ENCODE data around the gene TMCO4. TPM values are rescaled to one million over a fixed set of nuclear protein-coding genes. Genes with fewer than 3 reads are reported as not detected.

The TMCO4 gene
- total RNA-seq, 1 experiment from 2014 or later = 13.5 TPM

- Mint-ChIP-seq H3K27ac (ENCODE audit: unreplicated experiment) (no peak overlapping the region), H3K4me1 (ENCODE audit: low read depth, unreplicated experiment) (no peaks in the 10 kb centered on the region), H3K9me3 (ENCODE audit: low read depth, unreplicated experiment) (peaks cover 2% of the 10 kb centered on the region), H3K36me3 (ENCODE audit: insufficient read depth, unreplicated experiment) (peaks cover 5% of the 10 kb centered on the region), H3K4me3 (ENCODE audit: low read depth, unreplicated experiment) (no peak overlapping the region), H3K27me3 (ENCODE audit: unreplicated experiment) (no peaks in the 10 kb centered on the region)
- DNase-seq = no peak
- CTCF ChIA-PET = no interaction called here
- intact Hi-C loops (cut with micrococcal nuclease; ENCODE audit: unreplicated experiment) = no loop called here
- no peak for TF ChIP-seq CTCF (IDR thresholded peaks at IDR 0.05; ENCODE audit: unreplicated experiment)
- BruUV-seq (replicated peaks) = no TSS peak
Observed at GRCh38 chr1:19750101-19750881, 49.4 kb downstream of the TMCO4 start.

- CTCF ChIA-PET = no interaction called here
- H3K27me3 Mint-ChIP-seq (ENCODE audit: unreplicated experiment) = no peaks in the 10 kb centered on the region
Observed at GRCh38 chr1:19749685-19750084, 50.0 kb downstream of the TMCO4 start.

GRCh38 chr1:19747761-19748160 is 52.0 kb downstream of the TMCO4 start:
- Mint-ChIP-seq H3K4me3 (ENCODE audit: low read depth, unreplicated experiment) (no peak overlapping the region), H3K36me3 (ENCODE audit: insufficient read depth, unreplicated experiment) (peaks cover 5% of the 10 kb centered on the region), H3K9me3 (ENCODE audit: low read depth, unreplicated experiment) (peaks cover 2% of the 10 kb centered on the region), H3K4me1 (ENCODE audit: low read depth, unreplicated experiment) (no peaks in the 10 kb centered on the region), H3K27me3 (ENCODE audit: unreplicated experiment) (no peaks in the 10 kb centered on the region), H3K27ac (ENCODE audit: unreplicated experiment) (no peak overlapping the region)
- BruUV-seq (replicated peaks) = no TSS peak
- DNase-seq = no peak
- intact Hi-C loops (cut with micrococcal nuclease; ENCODE audit: unreplicated experiment) = no loop called here
- TF ChIP-seq CTCF (IDR thresholded peaks at IDR 0.05; ENCODE audit: unreplicated experiment) = no peak
- CTCF ChIA-PET = no interaction called here

More at GRCh38 chr1:19749685-19750084, 50.0 kb downstream of the TMCO4 start:
- H3K36me3 Mint-ChIP-seq (ENCODE audit: insufficient read depth, unreplicated experiment) = peaks cover 5% of the 10 kb centered on the region
- no peak for DNase-seq
- TF ChIP-seq CTCF (IDR thresholded peaks at IDR 0.05; ENCODE audit: unreplicated experiment) = no peak
- H3K27ac Mint-ChIP-seq (ENCODE audit: unreplicated experiment) = no peak overlapping the region
- intact Hi-C loops (cut with micrococcal nuclease; ENCODE audit: unreplicated experiment) = no loop called here
- no peaks in the 10 kb centered on the region for H3K4me1 Mint-ChIP-seq (ENCODE audit: low read depth, unreplicated experiment)
- H3K4me3 Mint-ChIP-seq (ENCODE audit: low read depth, unreplicated experiment) = no peak overlapping the region
- BruUV-seq (replicated peaks) = no TSS peak
- peaks cover 2% of the 10 kb centered on the region for H3K9me3 Mint-ChIP-seq (ENCODE audit: low read depth, unreplicated experiment)

- TF ChIP-seq CTCF (IDR thresholded peaks at IDR 0.05; ENCODE audit: unreplicated experiment) = no peak
- no TSS peak for BruUV-seq (replicated peaks)
- Mint-ChIP-seq H3K4me1 (ENCODE audit: low read depth, unreplicated experiment) (peaks cover 5% of the 10 kb centered on the region), H3K4me3 (ENCODE audit: low read depth, unreplicated experiment) (no peak overlapping the region), H3K36me3 (ENCODE audit: insufficient read depth, unreplicated experiment) (peaks cover 3% of the 10 kb centered on the region), H3K27ac (ENCODE audit: unreplicated experiment) (no peak overlapping the region), H3K9me3 (ENCODE audit: low read depth, unreplicated experiment) (no peaks in the 10 kb centered on the region), H3K27me3 (ENCODE audit: unreplicated experiment) (no peaks in the 10 kb centered on the region)
- DNase-seq = no peak
- intact Hi-C loops (cut with micrococcal nuclease; ENCODE audit: unreplicated experiment) = no loop called here
- CTCF ChIA-PET = no interaction called here
Observed at GRCh38 chr1:19744886-19745285, 54.8 kb downstream of the TMCO4 start.
